GM18873 (cell line): Measurements from ENCODE around the gene TPPP3.

Source experiments
- ATAC-seq: cut with Tn5 transposase; IDR thresholded peaks from one replicate; pipeline ENCODE4 v1.9.1; 2021; ENCODE audit warnings: mild to moderate bottlenecking, moderate library complexity, moderate number of reproducible peaks; ENCODE audit not compliant: unreplicated experiment, low FRiP score

Gene TPPP3

GRCh38 chr16:67406111-67406971, 13.0 kb upstream of the TPPP3 start:
- no peak for ATAC-seq

DNA sequence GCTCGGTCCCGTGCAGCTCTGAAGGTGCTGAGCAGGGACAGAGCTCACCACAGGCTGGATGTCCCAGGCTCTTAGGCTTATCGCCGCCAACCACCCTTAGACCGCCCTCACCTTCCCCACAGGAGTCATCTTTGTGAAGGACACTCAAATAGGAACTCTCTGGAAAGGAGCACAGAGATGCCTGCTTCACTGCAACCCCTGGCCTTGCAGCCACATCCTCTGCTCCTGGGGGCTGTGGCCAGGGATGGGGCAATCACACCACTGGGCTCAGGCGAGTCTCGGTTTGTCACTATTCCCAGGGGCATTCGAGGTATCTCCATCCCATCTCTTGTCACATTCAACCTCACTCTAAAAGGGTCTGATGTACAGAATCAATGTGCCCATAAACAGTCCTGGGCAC, 12.0 kb upstream of the TPPP3 start:
- ATAC-seq: no peak

- no peak for ATAC-seq
Measured at GRCh38 chr16:67404740-67405226, 11.5 kb upstream of the TPPP3 start.

GRCh38 chr16:67403976-67404555, 10.8 kb upstream of the TPPP3 start:
- ATAC-seq: no peak

DNA sequence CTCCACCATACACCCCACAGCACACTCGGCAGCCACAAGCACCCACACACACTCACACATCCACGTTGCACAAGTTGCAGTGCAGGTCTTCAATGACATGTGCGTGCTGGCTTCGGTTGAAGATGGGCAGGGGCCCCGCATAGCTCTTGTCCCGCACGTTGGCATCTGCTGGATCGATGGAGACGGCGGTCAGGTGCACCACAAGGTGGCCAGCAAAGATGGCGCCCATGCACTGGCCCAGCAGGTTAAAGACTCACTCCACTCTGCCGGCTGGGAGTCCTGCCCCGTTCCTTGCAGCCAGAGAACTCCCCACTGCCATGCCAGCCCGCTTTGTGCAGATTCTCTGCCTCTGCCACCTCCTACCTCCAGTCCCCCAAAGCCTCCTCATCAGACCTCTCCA, 7.6 kb upstream of the TPPP3 start:
- no peak for ATAC-seq

DNA sequence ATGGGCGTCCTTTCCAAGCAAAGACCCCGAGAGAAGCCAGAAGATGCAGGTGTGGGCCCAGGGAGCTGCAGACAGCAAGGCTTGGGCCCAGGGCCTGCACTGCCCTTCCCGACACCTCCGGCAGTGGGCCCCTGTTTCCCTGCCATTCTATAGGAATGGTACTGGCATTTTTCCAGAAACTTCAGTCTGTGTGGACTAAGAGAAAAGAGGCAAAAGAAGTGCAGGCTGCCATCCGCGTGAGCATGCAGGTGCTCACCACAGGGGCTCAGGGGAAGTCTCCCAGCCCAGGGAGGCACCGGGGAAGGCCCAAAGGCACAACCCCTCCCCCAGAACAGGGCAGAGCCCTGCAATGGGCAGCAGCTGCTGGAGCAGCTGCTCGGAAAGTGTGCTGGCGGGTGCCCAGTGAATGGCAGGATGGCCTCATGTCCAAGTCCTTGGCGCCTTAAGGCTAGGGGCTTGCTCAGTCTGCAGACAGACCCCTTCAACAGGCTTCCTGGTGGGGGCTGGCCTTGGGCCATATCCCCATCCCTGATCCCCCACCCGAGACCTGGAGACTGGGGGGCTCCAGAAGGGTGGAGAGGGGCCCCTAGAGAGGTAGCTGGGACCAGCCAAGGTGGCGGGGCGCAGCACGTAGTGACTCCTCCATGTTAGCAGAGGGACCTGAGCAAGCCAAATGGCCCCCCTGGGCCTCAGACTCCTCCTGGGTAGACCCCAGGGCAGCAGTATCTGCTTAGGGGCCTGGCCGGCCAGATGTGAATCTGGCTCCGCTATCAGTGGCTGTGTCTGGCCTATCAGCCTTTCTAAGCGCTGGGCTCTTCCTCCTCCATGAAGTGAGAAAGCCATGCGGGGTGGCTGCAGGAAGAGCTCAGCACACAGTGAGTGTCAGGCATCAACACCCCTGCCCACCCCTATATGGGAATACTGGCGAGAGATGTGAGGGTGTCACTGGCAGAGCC, 6.7 kb upstream of the TPPP3 start:
- ATAC-seq: no peak

DNA sequence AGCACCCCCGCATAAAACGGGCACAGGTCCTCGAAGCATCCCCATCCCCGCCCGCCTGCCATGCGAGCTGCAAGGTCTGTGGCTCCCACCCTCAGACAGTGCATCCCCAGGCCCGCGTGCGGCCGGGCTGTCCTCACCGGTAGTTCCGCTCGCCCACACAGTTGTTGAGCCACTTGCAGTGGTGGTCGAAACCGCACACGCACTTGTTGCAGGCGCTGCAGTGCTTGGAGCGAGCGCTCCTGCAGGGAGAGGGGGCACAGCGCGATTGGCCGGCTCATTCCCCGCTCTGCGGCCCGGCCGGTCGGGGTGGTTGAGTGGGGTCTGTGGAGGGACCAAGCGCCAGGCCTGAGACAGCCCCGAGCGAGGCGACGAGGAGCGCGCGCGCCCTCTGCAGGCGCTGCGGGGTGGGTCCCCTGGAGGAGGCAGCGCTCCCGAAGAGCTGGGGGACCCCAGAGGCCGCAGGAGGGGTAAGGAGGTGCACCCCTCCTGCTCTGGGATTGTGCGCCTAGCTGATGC, 6.0 kb upstream of the TPPP3 start:
- no peak for ATAC-seq

- no peak for ATAC-seq
Measured at GRCh38 chr16:67398546-67399217, 5.4 kb upstream of the TPPP3 start.

DNA sequence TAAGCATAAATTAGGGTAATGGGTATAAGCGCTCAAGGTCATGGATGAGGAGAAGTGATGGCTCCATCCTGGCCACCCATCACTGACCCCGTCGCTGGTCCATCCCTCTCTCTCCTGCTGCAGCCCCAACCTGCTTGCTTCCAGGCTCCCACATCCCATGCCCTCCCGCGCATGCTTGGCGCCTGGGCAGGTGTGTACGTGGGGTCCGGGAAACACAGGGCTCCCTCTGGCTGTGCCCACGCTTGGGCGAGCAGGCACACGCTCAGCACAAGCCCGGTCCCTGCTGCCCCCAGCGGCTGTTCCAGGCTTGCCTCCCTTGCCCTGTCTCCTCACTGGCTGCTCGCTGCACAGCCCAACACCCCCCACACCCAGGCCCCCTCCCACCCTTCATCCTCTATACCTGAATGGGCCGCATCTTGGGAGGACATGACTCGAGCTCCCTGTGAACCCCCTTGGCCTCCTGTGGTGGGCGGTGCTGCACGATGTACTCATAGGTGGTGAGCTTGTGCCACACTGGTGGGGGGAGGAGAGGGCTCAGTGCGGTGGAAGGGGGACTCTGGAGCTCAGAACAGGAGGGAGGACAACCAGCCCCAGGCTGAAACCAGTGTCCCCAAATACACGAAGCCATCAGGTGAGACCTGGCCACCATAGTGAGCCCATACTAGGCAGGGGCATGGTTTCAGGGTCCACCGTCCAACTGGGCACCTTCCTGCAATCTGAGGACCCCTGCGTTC, 4.7 kb upstream of the TPPP3 start:
- ATAC-seq: no peak

GRCh38 chr16:67397036-67397801, 3.9 kb upstream of the TPPP3 start:
- no peak for ATAC-seq

DNA sequence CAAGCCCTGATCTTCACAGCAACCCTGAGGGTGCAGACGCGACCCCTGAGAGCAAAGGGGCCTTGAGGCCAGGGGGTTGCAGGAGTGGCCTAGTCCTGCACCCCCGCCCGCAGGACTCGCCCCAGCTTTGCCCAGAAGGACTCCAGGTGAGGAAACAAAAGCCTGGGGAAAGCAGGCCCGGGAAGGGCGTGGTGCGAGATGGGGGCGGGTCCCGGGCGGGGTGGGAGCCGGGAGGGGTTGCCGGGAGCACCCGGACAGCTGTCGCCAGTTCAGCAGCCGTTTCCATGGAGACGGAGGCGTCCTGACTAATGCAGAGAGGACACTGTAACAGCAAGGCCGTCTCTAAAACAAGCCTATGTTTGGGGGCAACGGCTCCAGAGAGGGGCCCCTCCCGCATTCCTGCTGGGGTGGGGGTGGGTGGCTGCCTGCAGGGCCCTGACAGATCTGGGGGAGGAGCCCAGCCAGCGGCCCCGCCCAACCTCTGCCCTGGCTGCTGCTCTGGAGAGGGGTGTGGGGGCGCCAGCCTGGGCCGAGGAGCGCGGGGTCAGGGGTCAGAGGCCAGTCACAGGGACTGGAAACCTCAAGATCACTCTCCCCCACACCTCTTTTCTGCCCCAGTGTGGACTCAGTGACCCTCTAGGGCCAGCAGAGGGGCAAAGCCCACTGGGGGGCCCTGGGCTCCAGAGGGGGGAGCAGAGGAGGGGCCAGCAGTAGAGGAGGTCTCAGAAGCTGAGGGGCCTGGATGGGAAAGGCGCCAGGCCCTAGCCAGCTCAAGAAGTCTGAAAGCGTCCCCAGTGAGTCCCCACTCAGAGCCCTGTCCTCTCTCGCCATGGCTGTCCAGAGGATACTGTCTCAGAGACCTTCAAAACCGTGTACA, 3.1 kb upstream of the TPPP3 start:
- no peak for ATAC-seq

DNA sequence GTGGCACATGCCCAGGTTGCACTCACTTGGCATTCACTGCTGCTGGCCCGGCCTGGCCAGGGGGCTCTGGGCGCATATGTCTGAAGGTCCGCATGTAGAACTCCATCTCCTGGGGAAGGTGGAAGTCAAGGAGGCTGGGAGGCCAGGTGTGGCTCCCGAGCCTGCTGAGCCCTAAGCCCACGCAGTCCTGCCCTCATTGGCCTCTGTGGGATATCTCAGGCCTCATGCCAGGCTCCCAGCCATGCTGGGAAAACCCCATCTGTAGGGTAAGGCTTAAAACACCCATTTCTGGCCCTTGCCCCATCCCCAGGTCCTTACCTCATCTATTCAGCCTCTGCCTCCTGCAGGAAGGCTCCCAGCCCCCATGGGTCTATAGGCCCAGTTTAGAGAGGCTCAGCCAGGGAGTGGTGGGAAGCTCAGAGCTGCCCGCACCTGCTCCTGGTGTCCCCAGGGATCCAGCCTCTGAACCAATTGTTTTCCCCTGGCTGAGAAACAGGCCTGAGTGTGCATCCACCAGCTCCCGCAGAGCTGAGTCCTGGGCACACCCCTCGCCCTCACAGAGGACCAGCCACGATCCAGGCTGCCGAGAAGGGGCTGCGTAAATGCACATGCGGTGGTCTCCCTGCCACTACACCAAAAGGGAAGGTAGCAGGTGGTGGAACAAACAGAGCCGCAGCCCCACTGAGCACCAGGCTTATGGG, 2.3 kb upstream of the TPPP3 start:
- no peak for ATAC-seq

DNA sequence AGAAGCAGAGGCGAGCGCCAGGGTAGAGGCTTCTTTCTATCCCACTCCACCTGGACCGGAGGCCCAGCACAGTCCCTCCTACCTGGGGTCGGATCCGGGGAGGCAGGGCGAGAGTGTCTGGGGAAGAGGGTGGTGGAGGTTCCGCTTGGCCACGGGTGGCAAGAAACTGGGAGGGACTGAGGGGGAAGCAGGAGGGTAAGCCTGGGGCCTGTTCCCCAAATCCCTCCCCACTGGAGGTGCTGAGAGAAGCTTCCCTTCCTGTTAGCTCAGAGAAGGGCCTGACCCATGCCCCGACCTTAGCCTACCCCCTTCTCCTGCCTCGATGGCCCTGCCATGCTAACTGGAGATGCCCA, 1.8 kb upstream of the TPPP3 start:
- ATAC-seq: no peak

DNA sequence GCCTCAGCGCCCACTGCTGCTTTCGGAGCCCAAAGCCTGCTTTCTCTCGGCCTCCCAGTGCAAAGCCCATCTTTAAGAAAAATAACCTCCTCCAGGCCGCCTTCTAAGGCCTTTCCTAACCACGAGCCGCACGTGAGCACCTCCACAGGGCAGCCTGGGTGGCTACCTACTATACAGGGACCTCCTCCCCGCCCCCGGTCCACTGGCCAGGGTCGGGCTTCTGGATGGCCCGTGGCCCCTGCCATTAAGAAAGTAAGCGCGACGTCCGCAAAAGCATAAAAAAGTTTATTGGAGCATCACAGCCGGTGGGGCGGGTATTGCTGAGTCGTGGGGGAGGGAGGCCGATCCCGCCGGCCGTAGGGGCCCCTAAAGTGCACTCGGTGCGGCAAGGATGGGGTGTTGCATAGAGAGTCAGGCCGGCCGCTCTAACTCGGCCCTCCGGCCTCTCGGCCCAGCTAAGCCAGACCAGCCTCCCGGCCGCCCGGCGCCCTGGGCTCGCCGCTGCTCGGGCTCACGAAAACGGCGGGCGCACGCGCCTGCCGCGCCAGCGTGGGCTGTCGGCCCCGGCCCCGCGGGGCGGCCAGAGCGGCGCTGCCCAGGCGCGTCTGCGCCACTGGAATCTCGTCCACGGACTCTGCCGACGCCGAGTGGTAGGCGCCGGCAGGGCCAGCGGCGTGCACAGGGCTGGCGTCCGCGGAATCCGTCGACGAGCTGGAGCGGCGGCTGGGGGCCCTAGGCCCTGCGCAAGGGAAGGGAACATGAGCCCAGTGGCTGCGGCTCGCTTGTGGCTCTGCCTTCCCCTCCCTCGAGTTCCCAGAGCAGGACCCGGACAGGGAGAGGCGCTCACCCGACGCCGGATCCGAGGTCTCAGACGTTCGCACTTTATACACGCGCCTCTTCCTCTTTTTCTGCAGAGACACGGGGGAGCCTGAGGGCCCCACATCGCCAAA, 1.1 kb upstream of the TPPP3 start:
- no peak for ATAC-seq

- ATAC-seq: no peak
Measured at GRCh38 chr16:67393788-67394154, 473 bp upstream of the TPPP3 start.
